Activated T-helper 1 cell treated with anti-CD3 and anti-CD28 coated beads, Interleukin-12 subunit alpha, Interleukin-12 subunit beta, Interleukin-2, Interleukin-4 antibody, amounts not matched to agents 30 ng/mL and 10 ng/mL and 1 ng/mL, durations not matched to agents 14 hours and 24 hours and 36 hours (primary cell): Measurements from ENCODE around the gene CASTOR1. TPM values are rescaled to one million over a fixed set of nuclear protein-coding genes. Genes with fewer than 3 reads are reported as not detected.

Source experiments
- DNase-seq: peaks from one replicate; pipeline ENCODE4 v3.0.0; 2021; ENCODE audit warnings: low spot score
- H3K27ac Mint-ChIP-seq: one replicate; pipeline ENCODE4 v1.8.0; 2021; ENCODE audit warnings: mild to moderate bottlenecking, mixed read lengths
- H3K27me3 Mint-ChIP-seq: one replicate; pipeline ENCODE4 v1.8.0; 2022; ENCODE audit warnings: mild to moderate bottlenecking, moderate library complexity, mixed read lengths; ENCODE audit not compliant: insufficient read depth
- H3K36me3 Mint-ChIP-seq: one replicate; pipeline ENCODE4 v1.8.0; 2021; ENCODE audit warnings: low read depth, mixed read lengths
- H3K4me1 Mint-ChIP-seq: one replicate; pipeline ENCODE4 v1.8.0; 2021; ENCODE audit warnings: low read depth, mixed read lengths
- H3K4me3 Mint-ChIP-seq: one replicate; pipeline ENCODE4 v1.8.0; 2021; ENCODE audit warnings: mild to moderate bottlenecking, moderate library complexity, mixed read lengths
- H3K9me3 Mint-ChIP-seq: one replicate; pipeline ENCODE4 v1.8.0; 2021; ENCODE audit warnings: mixed read lengths
- intact Hi-C: fragments of 100-400 bp; cut with micrococcal nuclease; formaldehyde crosslinking; loops from one replicate; pipeline ENCODE4 v1.15.1; 2024
- total RNA-seq: library from RNA; stranded (reverse); gene quantifications from 2 replicates; pipeline ENCODE4 v1.2.3, GENCODE V29; 2022

CASTOR1 gene
- total RNA-seq, 1 donor from 2014 or later, result 8.8 TPM

- H3K4me1 Mint-ChIP-seq, result peaks cover 84% of the 10 kb centered on the region
- H3K4me3 Mint-ChIP-seq, result peak overlapping the region; percentile 77
- DNase-seq, result no peak
- H3K9me3 Mint-ChIP-seq, result no peaks in the 10 kb centered on the region
- H3K27ac Mint-ChIP-seq, result peak overlapping the region; percentile 95
- H3K36me3 Mint-ChIP-seq, result peaks cover 21% of the 10 kb centered on the region
- H3K27me3 Mint-ChIP-seq, result no peaks in the 10 kb centered on the region
- intact Hi-C loops, result loop anchor here (1.0 to 5.0 kb wide), 2 partner anchors 23 to 83 kb away; partner anchors contain the start of gene RNF215
These were observed 15.4 kb upstream of the CASTOR1 start for GRCh38 chr22:30304495-30305244.

GRCh38 chr22:30302810-30303138 lies 13.5 kb upstream of the CASTOR1 start:
- H3K36me3 Mint-ChIP-seq, result peaks cover 27% of the 10 kb centered on the region
- intact Hi-C loops, result no loop called here
- no peaks in the 10 kb centered on the region for H3K27me3 Mint-ChIP-seq
- no peak for DNase-seq
- no peaks in the 10 kb centered on the region for H3K9me3 Mint-ChIP-seq
- H3K4me3 Mint-ChIP-seq, result peak overlapping the region; percentile 45
- peak overlapping the region; percentile 91 for H3K27ac Mint-ChIP-seq
- H3K4me1 Mint-ChIP-seq, result peaks cover 81% of the 10 kb centered on the region

- Mint-ChIP-seq H3K4me3 (peak overlapping the region; percentile 45), H3K27ac (peak overlapping the region; percentile 91), H3K4me1 (peaks cover 82% of the 10 kb centered on the region), H3K27me3 (no peaks in the 10 kb centered on the region), H3K36me3 (peaks cover 27% of the 10 kb centered on the region), H3K9me3 (no peaks in the 10 kb centered on the region)
- intact Hi-C loops, result no loop called here
- DNase-seq, result no peak
These were observed 12.9 kb upstream of the CASTOR1 start for GRCh38 chr22:30301995-30302809.

- Mint-ChIP-seq H3K27ac (no peak overlapping the region), H3K4me1 (peaks cover 61% of the 10 kb centered on the region), H3K27me3 (no peaks in the 10 kb centered on the region), H3K9me3 (no peaks in the 10 kb centered on the region), H3K36me3 (peaks cover 29% of the 10 kb centered on the region), H3K4me3 (no peak overlapping the region)
- DNase-seq, result no peak
- intact Hi-C loops, result no loop called here
These were observed 10.0 kb upstream of the CASTOR1 start for GRCh38 chr22:30299322-30299721.

GRCh38 chr22:30297991-30298701 lies 8.8 kb upstream of the CASTOR1 start:
- peaks cover 57% of the 10 kb centered on the region for H3K4me1 Mint-ChIP-seq
- peak overlapping the region; percentile 23 for H3K27ac Mint-ChIP-seq
- intact Hi-C loops, result no loop called here
- H3K36me3 Mint-ChIP-seq, result peaks cover 30% of the 10 kb centered on the region
- H3K4me3 Mint-ChIP-seq, result no peak overlapping the region
- no peak for DNase-seq
- H3K9me3 Mint-ChIP-seq, result no peaks in the 10 kb centered on the region
- no peaks in the 10 kb centered on the region for H3K27me3 Mint-ChIP-seq

- H3K27me3 Mint-ChIP-seq, result no peaks in the 10 kb centered on the region
- H3K36me3 Mint-ChIP-seq, result peaks cover 25% of the 10 kb centered on the region
- no peak overlapping the region for H3K4me3 Mint-ChIP-seq
- intact Hi-C loops, result no loop called here
- H3K27ac Mint-ChIP-seq, result peak overlapping the region; percentile 16
- DNase-seq, result no peak
- no peaks in the 10 kb centered on the region for H3K9me3 Mint-ChIP-seq
- peaks cover 49% of the 10 kb centered on the region for H3K4me1 Mint-ChIP-seq
These were observed 8.1 kb upstream of the CASTOR1 start for GRCh38 chr22:30297276-30297990.

GRCh38 chr22:30296833-30297232 lies 7.5 kb upstream of the CASTOR1 start:
- Mint-ChIP-seq H3K27me3 (no peaks in the 10 kb centered on the region), H3K4me1 (peaks cover 44% of the 10 kb centered on the region), H3K27ac (peak overlapping the region; percentile 55), H3K4me3 (no peak overlapping the region), H3K36me3 (peaks cover 22% of the 10 kb centered on the region), H3K9me3 (no peaks in the 10 kb centered on the region)
- intact Hi-C loops, result no loop called here
- DNase-seq, result no peak

- Mint-ChIP-seq H3K27me3 (no peaks in the 10 kb centered on the region), H3K9me3 (no peaks in the 10 kb centered on the region), H3K4me1 (peaks cover 44% of the 10 kb centered on the region), H3K27ac (peak overlapping the region; percentile 55), H3K36me3 (peaks cover 22% of the 10 kb centered on the region), H3K4me3 (no peak overlapping the region)
- intact Hi-C loops, result no loop called here
- no peak for DNase-seq
These were observed 7.0 kb upstream of the CASTOR1 start for GRCh38 chr22:30296324-30296723.

- Mint-ChIP-seq H3K36me3 (peaks cover 19% of the 10 kb centered on the region), H3K4me1 (peaks cover 42% of the 10 kb centered on the region), H3K27ac (no peak overlapping the region), H3K27me3 (no peaks in the 10 kb centered on the region), H3K4me3 (no peak overlapping the region), H3K9me3 (no peaks in the 10 kb centered on the region)
- DNase-seq, result no peak
- intact Hi-C loops, result no loop called here
These were observed 6.3 kb upstream of the CASTOR1 start for GRCh38 chr22:30295576-30295975.

GRCh38 chr22:30294830-30295229 lies 5.5 kb upstream of the CASTOR1 start:
- H3K36me3 Mint-ChIP-seq, result peaks cover 19% of the 10 kb centered on the region
- DNase-seq, result no peak
- H3K27me3 Mint-ChIP-seq, result no peaks in the 10 kb centered on the region
- no peaks in the 10 kb centered on the region for H3K9me3 Mint-ChIP-seq
- H3K27ac Mint-ChIP-seq, result no peak overlapping the region
- H3K4me3 Mint-ChIP-seq, result no peak overlapping the region
- peaks cover 49% of the 10 kb centered on the region for H3K4me1 Mint-ChIP-seq
- intact Hi-C loops, result no loop called here

GRCh38 chr22:30294066-30294465 lies 4.8 kb upstream of the CASTOR1 start:
- Mint-ChIP-seq H3K4me1 (peaks cover 50% of the 10 kb centered on the region), H3K4me3 (no peak overlapping the region), H3K36me3 (peaks cover 17% of the 10 kb centered on the region), H3K27ac (peak overlapping the region; percentile 65), H3K9me3 (no peaks in the 10 kb centered on the region), H3K27me3 (no peaks in the 10 kb centered on the region)
- no peak for DNase-seq
- intact Hi-C loops, result no loop called here

GRCh38 chr22:30293026-30293425 lies 3.7 kb upstream of the CASTOR1 start:
- Mint-ChIP-seq H3K27ac (peak overlapping the region; percentile 4), H3K4me1 (peaks cover 46% of the 10 kb centered on the region), H3K27me3 (no peaks in the 10 kb centered on the region), H3K4me3 (no peak overlapping the region), H3K9me3 (no peaks in the 10 kb centered on the region), H3K36me3 (peaks cover 13% of the 10 kb centered on the region)
- intact Hi-C loops, result no loop called here
- DNase-seq, result no peak
